Ramos (cell line): Measurements from ENCODE around the gene PRKCZ.

Source experiments
- in situ Hi-C: fragments of 300-500 bp; cut with MboI; formaldehyde crosslinking; loops from one replicate; pipeline ENCODE4 v1.14.3; 2022; ENCODE audit warnings: low sequenced_read_pairs; ENCODE audit not compliant: unreplicated experiment

PRKCZ gene

GRCh38 chr1:2184531-2184930, 134.3 kb downstream of the PRKCZ start:
- in situ Hi-C loops = no loop called here

DNA sequence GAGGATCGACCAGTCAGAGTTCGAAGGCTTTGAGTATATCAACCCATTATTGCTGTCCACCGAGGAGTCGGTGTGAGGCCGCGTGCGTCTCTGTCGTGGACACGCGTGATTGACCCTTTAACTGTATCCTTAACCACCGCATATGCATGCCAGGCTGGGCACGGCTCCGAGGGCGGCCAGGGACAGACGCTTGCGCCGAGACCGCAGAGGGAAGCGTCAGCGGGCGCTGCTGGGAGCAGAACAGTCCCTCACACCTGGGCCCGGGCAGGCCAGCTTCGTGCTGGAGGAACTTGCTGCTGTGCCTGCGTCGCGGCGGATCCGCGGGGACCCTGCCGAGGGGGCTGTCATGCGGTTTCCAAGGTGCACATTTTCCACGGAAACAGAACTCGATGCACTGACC, 134.7 kb downstream of the PRKCZ start:
- in situ Hi-C loops = no loop called here

GRCh38 chr1:2185880-2186855, 136.0 kb downstream of the PRKCZ start:
- in situ Hi-C loops = no loop called here

DNA sequence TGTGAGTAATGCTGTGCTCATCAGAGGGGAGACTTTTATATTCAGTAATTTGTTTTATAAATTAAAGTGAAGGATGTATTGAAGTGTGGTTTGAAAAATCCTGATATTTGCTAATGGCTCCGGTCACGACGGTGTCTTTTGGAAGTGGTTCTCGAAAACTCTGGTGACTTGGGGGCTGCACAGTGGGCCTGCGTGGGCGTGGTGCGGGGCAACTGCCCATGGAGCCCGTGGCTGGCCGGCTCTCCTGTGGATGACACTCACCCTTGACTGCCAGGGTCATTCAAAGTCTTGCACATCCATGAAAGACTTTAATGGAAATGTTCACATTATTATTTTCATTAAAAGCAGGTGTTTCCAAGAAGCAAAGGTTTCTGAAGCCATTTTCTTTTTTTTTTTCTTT, 136.7 kb downstream of the PRKCZ start:
- in situ Hi-C loops = no loop called here

GRCh38 chr1:2187619-2188018, 137.4 kb downstream of the PRKCZ start:
- in situ Hi-C loops = no loop called here

GRCh38 chr1:2188336-2188735, 138.1 kb downstream of the PRKCZ start:
- in situ Hi-C loops = no loop called here

GRCh38 chr1:2189459-2190425, 139.5 kb downstream of the PRKCZ start:
- in situ Hi-C loops = no loop called here

DNA sequence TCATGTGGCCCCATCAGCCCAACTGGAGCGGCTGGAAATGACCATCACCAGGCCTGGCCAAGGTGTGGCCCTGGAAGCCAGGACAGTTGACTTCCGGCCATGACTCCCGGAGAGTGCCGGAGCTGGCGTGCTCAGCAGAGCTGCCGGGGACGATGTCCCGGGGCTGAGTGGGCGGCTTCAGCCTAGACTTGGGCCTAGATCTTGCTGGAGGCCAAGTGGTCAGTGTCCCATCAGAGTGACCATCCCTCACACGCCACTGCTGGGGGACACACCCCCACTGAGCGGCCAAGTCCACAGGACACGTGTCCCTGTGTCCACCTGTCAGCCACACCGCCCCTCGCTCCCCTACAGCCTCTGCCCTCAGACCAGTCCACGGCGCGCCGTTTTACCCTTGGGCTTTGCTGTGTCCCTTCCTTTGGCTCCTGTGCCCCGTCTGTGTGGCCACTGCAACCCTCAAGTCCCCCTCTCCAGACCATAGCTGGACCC, 140.3 kb downstream of the PRKCZ start:
- in situ Hi-C loops = no loop called here

- in situ Hi-C loops = no loop called here
These were observed 142.1 kb downstream of the PRKCZ start for GRCh38 chr1:2192031-2192995.

GRCh38 chr1:2193514-2194281, 143.5 kb downstream of the PRKCZ start:
- in situ Hi-C loops = no loop called here

DNA sequence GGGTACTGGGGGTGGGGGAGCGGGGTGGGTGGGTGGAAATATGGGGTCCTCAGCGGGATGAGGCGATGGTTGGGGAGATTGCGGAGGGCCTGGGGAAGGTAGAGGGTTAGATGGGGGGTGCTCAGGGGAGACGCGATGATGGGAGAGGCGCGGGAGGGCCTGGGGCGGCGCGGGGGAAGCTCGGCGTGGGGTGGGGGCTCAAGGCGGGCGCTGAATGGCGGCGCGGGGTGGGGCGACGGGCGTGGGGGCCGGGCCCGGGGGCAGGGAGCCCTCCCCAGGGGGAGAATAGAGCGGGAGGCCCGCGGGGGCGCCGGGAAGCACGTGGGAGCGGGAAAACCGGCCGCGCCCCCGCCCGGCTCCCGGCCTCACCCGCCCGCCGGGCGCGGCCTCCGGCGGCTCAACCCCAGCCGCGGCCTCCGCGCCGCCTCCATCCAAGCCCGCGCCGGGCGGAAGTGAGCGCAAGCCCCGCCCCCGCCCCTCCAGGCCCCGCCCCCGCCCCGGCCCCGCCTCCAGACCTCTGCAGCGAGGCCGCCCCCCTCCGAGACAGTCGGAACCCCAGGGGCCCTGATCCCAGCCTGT, 144.2 kb downstream of the PRKCZ start, which contains the start of gene FAAP20:
FAAP20 (minus strand) TSS at position 454 of the 579 bp plus-strand sequence; CDS start at position 431, 23 bp downstream.
- in situ Hi-C loops = no loop called here

DNA sequence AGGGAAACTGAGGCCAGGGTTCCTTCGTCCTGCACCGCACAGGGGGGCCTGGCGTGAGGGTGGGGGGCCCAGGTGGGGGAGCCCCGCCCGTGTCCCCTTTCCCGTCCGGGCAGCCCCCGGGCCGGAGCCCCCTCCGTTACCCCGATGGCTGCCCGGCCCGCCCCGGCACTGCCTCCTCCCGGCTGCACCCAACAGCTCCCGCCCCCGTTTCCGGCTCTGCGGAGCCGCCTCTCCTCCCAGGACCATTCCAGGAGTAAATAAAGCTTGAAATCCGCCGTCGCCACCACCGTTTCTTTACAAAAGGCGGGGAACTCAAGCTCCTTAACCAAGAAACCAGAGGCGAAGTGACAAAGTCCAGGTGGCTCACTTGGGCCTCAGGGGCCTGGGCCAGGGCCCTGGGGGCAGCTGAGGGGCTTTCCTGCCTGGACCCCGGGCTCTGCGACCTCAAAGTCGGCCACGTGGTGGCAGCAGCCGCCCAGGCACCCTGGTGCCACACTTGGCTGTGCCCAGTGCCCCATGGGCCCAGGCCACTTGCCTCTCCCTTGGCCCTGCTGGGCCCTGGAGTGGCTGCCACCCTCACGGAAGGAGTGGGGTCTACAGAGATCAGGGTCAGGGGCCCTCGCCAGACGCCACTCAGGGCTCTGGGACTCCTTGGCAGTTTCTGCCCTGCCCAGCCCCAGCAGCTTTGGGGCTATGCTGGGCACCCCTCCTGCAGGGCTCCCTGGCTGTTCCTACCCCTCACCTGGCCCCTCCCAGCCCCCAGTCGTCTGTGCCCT, 144.9 kb downstream of the PRKCZ start:
- in situ Hi-C loops = loop anchor here (5.0 kb wide), 1 partner anchor 182 kb away; no protein-coding TSS in a partner anchor

DNA sequence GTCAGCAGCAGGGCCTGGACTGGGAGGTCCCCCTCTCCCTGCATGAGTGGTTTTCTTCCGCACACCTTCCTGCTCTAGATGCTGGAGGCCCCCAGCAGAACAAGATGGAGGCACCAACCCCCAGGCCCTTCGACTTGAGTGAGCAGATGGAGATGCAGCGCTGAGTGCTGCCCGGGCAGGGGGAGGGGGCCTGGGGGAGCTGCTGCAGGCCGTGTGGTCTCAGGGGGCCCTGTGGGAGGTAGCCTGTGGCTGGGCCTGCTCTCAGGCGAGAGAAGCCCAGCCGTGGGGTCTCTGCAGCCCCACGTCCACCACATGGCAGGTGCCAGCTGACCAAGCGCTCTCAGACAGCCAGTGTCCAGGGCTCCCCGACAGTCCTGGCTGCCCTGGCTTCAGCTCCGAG, 145.6 kb downstream of the PRKCZ start:
- in situ Hi-C loops = loop anchor here (5.0 kb wide), 1 partner anchor 182 kb away; no protein-coding TSS in a partner anchor

DNA sequence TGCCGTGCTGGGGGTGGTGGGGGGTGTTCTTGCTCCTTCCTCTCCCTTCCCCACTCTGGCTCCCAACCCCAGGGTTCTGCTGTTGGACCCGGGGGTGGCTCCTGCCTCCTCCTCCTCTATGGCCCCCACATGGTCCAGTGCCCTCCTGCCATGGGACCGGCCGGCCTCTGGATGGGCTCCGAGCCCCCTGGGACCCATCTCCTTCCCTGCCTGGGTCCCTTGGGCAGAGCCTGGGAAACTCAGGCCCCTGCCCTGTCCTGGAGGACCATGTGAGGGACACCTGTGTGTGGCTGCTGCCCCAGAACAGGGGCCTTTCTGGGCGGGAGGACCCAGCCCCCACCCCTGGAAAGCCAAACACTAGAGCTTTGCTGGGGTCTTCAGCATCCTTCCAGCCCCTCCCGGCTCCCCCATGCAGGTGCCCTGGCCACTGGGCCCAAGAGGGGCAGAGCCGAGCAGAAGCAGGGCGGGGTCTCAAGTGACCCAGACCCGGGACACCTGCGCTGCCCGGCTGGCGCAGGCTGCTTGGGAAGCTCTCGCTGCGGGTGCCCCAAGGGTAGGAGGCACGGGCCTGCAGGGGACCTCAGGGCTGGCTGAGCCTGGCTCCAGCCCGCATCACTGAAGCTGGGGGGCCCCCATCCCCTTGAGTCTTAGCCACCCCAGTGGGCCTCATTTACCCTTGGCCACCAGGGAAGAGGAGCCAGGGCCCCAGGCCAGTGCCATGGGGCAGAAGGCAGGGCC, 146.9 kb downstream of the PRKCZ start:
- in situ Hi-C loops = loop anchor here (5.0 kb wide), 1 partner anchor 180 kb away; no protein-coding TSS in a partner anchor

DNA sequence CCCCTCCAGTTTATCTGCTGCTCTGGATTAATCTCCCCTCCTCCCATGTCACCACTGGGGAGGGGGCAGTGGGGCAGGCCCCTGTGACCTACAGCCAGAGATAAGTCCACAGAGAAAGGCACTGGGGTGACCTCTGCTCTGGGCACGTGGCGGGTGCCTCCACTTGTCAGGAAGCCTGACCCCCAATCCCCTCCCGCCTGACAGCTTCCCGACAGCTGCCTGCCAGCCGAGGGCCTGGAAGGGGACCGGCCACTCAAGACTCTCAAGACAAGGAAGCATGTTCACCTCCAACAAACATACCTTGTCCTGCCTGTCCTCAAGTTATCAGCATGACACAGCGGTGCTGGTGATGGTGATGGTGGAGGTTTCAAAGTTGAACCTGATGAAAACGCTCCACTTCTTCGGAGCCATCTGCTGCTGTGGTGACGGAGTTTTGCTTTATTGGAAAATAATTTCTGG, 147.5 kb downstream of the PRKCZ start:
- in situ Hi-C loops = loop anchor here (5.0 kb wide), 1 partner anchor 180 kb away; no protein-coding TSS in a partner anchor

- in situ Hi-C loops = loop anchor here (5.0 kb wide), 1 partner anchor 179 kb away; no protein-coding TSS in a partner anchor
These were observed 148.4 kb downstream of the PRKCZ start for GRCh38 chr1:2198571-2198970.
